NCI-H226 (cell line): Measurements from ENCODE around the gene SLC6A13.
"Not testable (repeated sequence)": the region's sequence is repeated elsewhere in the genome, so short reads cannot be mapped to it uniquely, and the experiment has no call there.

Experiments
- DNase-seq: peaks from one replicate; pipeline ENCODE4 v3.0.0-alpha.2; 2015

Gene SLC6A13

DNA sequence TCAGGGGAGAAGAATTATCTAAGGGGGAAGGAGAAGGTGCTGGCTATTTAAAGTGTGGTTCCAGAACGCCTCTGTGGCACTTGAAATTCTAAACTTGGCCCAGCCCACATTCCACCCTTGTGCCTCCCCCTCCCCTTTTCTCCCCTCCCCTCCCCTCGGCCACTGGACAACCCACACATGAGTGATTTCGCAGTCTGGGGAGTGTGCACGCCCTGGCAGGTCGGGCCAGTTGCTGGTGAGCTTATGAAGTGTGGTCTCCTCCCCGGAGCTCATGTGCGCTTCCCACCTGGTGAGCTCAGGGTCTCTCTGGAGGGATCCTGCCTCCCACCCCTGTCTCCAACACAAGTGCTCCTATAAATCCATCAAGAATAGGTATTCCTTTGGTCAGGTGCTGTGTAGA is at the start of gene SLC6A13:
Gene SLC6A13, minus strand, starts transcription at position 20 of the 400 bp plus-strand sequence. CDS start 2,784 bp downstream, outside the sequence.
- DNase-seq, result no peak

GRCh38 chr12:308511-308910 is 45.9 kb upstream of the SLC6A13 start:
- DNase-seq, result no peak

DNA sequence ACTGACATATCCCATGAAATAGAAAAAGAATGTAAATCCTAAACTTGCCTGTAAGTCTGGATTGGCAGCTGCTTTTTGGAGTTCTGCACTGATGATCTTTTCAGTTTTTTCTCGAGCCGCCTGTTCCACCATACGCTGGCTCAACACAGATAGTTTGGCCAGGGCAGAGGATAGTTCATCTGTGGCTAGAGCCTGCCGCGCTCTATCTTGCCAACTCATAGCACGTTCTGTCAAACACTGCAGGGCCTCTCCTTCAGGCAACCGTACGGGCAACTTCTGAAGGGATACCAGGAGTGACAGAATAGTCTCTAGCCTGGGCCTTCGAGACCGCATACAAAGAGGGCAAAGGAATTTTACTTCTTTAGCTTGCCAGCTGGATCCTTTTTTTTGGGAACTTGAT is 44.8 kb upstream of the SLC6A13 start:
- DNase-seq, result no peak

DNA sequence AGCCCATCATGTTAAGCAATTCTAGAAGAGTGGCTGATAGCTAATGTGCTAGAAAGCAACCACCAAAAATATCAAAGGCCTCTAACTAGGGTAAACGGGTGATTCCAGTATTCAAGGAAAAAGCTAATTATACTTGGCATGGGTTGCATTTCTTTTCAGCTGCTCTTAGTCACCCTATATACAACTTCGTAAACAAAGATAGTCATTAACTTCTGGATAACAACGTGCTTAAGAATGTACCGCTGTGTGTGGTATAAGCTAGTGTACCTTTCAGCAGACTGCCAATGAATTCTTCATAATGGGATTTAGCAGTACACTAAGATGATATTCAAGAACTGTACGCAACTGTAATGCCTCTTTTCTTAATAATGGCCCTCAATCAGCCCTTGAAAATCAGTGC is 42.2 kb upstream of the SLC6A13 start:
- DNase-seq, result no peak

DNA sequence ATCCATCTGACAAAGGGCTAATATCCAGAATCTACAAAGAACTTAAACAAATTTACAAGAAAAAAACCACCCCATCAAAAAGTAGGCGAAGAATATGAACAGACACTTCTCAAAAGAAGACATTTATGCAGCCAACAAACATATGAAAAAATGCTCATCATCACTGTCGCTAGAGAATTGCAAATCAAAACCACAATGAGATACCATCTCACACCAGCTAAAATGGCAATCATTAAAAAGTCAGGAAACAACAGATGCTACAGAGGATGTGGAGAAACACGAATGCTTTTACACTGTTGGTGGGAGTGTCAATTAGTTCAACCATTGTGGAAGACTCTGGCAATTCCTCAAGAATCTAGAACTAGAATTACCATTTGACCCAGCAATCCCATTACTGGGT is 40.1 kb upstream of the SLC6A13 start:
- DNase-seq, result not testable (repeated sequence)

GRCh38 chr12:300166-300565 is 37.5 kb upstream of the SLC6A13 start:
- DNase-seq, result not testable (repeated sequence)

GRCh38 chr12:299511-299910 is 36.9 kb upstream of the SLC6A13 start:
- DNase-seq, result not testable (repeated sequence)

DNA sequence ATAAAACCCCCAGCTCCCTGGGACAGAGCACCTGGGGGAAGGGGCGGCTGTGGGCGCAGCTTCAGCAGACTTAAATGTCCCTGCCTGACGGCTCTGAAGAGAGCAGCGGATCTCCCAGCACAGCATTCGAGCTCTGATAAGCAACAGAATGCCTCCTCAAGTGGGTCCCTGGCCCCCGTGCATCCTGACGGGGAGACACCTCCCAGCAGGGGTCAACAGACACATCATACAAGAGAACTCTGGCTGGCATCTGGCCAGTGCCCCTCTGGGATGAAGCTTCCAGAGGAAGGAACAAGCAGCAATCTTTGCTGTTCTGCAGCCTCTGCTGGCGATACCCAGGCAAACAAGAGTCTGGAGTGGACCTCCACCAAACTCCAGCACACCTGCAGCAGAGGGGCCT is 35.4 kb upstream of the SLC6A13 start:
- not testable (repeated sequence) for DNase-seq

- DNase-seq, result no peak
These were observed 32.5 kb upstream of the SLC6A13 start for GRCh38 chr12:295132-295531.

- no peak for DNase-seq
These were observed 30.6 kb upstream of the SLC6A13 start for GRCh38 chr12:293199-293598.

GRCh38 chr12:292186-292585 is 29.6 kb upstream of the SLC6A13 start:
- DNase-seq, result no peak

GRCh38 chr12:291153-291723 is 28.6 kb upstream of the SLC6A13 start:
- no peak for DNase-seq

DNA sequence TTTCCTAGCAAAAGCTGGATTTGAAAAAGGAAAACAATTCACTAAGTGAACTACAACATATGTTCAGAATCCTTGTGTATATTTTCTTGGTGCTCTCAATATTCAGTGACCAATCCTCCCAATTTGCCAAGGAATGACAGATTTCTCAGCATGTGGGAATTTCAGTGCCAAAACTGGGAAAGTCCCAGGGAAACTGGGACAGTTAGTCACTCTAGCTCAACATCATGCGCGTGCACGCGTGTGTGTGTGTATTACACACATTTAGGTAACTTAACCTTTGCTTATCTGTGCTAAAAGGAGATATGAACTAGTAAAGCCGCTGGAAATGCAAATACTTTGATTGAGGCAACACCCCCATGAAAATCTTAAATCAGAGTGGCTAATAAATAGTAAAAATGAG is 26.1 kb upstream of the SLC6A13 start:
- peak; percentile 38 for DNase-seq

DNA sequence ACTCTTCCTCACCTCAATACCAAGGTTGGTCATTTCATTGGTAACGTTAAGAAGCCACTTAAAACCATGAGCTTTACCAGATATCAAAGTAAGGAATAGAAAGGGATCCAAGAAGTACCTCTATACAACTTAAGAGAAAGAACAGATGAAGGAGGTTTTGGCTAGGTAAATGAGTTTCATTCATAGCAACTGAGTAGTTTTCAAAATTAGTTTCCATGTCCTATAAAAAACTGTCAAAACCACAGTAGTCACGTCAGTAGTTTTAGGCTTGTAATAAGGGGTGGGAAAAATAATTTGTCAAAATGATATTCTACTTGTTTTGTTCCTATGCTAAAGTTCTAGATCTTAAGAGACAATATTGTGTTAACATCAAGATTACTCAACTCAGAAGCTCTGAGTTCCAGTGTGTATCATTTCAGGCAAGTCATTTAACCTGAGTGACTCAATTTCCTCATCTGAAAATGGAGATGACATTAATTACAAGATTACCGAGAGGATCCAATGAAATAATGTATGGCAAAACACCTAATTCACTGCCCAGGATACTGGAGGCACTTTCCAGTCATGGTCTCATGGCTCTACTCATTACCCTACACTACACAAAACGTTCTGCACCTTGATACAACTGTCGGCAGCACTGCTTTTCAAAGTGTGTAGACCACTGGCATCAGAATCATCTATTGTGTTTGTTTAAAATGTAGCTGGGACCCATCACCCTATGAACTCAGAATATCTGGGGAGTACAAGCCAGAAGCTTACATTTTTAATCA is 24.1 kb upstream of the SLC6A13 start:
- no peak for DNase-seq

- no peak for DNase-seq
These were observed 15.4 kb upstream of the SLC6A13 start for GRCh38 chr12:278046-278445.

GRCh38 chr12:275812-276211 is 13.2 kb upstream of the SLC6A13 start:
- DNase-seq, result no peak

DNA sequence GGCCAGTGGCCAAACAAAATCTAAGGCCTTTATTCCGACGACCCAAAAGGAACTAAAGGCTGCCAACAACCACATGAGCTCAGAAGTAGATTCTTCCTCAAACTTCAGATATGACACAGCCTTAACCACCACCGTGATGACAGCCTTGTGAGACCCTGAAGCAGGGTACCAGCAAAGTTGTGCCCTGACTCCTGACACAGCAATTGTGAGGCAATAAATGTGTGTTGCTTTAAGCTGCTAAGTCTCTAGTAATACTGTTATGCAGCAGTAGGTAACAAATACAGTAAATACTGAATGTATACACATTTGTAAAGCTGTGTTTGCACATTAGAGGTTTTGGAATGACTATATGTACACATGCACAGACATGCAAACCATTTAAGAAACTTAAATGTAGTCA is 10.7 kb upstream of the SLC6A13 start:
- no peak for DNase-seq

- DNase-seq, result no peak
These were observed 10.3 kb upstream of the SLC6A13 start for GRCh38 chr12:272942-273341.

DNA sequence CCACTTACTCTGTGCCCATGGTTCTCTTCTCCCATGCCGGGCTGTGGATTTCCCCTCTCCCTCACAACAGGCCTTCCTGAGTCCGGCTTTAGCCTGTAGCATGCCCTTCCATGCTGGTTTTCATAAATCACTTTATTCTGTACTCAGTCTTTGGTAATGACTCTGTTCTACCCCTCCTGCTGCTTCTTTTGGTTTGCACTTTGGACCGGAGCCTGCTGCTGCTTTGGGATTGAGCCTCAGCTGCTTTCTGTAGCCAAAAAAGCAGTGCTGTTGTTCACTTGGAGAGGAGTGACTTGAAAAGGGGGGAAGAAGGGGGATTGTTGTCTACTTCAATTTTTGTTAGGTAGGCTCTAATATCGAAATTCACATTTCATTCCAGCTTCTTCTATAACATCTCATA is 8.5 kb upstream of the SLC6A13 start:
- no peak for DNase-seq

GRCh38 chr12:269191-269590 is 6.6 kb upstream of the SLC6A13 start:
- DNase-seq, result no peak

DNA sequence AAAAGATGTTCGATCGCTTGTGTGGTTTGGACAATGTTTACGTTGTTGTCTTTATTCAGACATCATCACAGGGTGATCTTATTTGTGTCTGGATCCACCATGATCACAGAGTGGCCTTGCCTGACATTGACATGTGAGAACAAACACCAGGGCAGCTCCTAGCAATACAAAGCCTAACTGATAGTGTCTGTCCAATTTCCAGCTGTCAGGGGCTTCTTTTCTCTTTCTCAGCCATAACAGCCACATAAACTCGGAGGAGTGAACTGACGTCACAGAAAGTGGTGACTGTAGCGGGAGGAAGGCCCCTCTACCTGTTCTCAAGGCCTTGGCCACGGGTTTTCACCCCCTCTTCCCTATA is 5.8 kb upstream of the SLC6A13 start:
- DNase-seq, result no peak

- DNase-seq, result no peak
These were observed 5.2 kb upstream of the SLC6A13 start for GRCh38 chr12:267581-268482.

DNA sequence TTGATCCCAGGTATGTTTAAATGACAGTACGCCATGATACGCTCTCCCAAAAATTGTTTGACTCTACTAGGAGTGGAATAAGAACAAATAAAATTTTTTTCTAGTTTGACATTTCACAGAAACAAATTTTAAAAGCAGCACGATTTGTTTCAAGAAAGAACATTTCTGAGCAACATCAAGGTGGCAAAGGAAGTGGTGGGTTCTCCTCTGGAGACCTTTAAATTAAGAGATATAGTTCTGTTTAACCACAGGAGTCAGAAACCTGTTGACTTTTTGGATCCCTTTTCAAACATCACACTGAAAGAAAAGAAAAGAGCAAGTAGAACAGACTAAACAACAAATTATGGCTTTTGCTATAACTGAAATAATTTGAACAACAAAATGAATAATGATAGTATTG is 2.5 kb upstream of the SLC6A13 start:
- no peak for DNase-seq

- DNase-seq, result no peak
These were observed 1.6 kb upstream of the SLC6A13 start for GRCh38 chr12:264269-264668.
